Uterus (tissue), 2 donors: Measurements from ENCODE around the gene PRKN.

Source experiments
- CTCF ChIP-seq, 4 experiments: fragments of 200-600 bp in 2 of 4; fragments of 450-650 bp in 2 of 4; sonication (generic) in 2 of 4; IDR thresholded peaks; one replicate each; pipeline ENCODE4 v1.5.1; 2016 to 2019; ENCODE audit warnings: antibody characterized with exemption in 4 of 4, mild to moderate bottlenecking in 2 of 4, moderate library complexity in 1 of 4
- POLR2A ChIP-seq, 2 donors: fragments of 450-650 bp; IDR thresholded peaks; one replicate each; pipeline ENCODE4 v1.6.1; 2016; ENCODE audit warnings: antibody characterized with exemption in 2 of 2, mild to moderate bottlenecking in 1 of 2, moderate library complexity in 1 of 2

GRCh38 chr6:161532536-161532935, 1195.0 kb downstream of the PRKN start:
- TF ChIP-seq CTCF (IDR thresholded peaks at IDR 0.05) (no peak), POLR2A (IDR thresholded peaks at IDR 0.05) (no peak)
